GM12864 (cell line): Measurements from ENCODE around the gene SPRR4.

Source experiments
- DNase-seq: peaks from one replicate; pipeline ENCODE4 v3.0.0-alpha.2; 2011; ENCODE audit warnings: low read depth
- H3K4me3 ChIP-seq: 2 replicates; pipeline ENCODE4 v1.5.1; 2011; ENCODE audit warnings: mild to moderate bottlenecking, low read depth, low read length, control low read depth
- TF ChIP-seq, protein P1 (sequence below): IDR thresholded peaks from 2 replicates; pipeline ENCODE4 v1.5.1; 2011; ENCODE audit warnings: low read depth, mild to moderate bottlenecking, moderate library complexity, low read length, control low read depth, inconsistent platforms; ENCODE audit errors: missing control alignments

The SPRR4 gene

GRCh38 chr1:152941037-152941711 is 29.3 kb upstream of the SPRR4 start:
- no peak overlapping the region for H3K4me3 ChIP-seq
- no peak for DNase-seq
- TF ChIP-seq, protein P1, sequence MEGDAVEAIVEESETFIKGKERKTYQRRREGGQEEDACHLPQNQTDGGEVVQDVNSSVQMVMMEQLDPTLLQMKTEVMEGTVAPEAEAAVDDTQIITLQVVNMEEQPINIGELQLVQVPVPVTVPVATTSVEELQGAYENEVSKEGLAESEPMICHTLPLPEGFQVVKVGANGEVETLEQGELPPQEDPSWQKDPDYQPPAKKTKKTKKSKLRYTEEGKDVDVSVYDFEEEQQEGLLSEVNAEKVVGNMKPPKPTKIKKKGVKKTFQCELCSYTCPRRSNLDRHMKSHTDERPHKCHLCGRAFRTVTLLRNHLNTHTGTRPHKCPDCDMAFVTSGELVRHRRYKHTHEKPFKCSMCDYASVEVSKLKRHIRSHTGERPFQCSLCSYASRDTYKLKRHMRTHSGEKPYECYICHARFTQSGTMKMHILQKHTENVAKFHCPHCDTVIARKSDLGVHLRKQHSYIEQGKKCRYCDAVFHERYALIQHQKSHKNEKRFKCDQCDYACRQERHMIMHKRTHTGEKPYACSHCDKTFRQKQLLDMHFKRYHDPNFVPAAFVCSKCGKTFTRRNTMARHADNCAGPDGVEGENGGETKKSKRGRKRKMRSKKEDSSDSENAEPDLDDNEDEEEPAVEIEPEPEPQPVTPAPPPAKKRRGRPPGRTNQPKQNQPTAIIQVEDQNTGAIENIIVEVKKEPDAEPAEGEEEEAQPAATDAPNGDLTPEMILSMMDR: no peak

- TF ChIP-seq, protein P1: no peak
- H3K4me3 ChIP-seq: no peak overlapping the region
- DNase-seq: no peak
Measured at GRCh38 chr1:152942161-152942560, 28.3 kb upstream of the SPRR4 start.

DNA sequence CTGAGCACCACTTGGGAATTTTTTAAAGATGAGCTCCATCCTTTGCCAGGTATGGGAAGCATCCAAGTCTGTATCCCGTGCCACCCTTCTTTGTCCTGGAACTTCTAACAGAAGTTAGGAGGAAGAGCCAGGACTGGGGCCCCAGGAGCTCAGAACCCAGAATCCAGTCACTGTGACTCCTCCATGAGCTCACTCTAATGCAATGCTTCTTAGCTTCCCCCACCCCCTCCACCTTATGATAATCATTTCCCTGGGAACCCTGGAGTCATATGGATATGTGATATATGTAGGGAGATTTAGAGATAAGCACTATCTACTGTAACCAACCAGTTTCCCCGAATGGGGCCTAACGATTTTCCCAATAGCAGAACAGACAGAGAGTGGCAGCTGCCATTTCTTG is 24.2 kb upstream of the SPRR4 start:
- no peak overlapping the region for H3K4me3 ChIP-seq
- TF ChIP-seq, protein P1: no peak

DNA sequence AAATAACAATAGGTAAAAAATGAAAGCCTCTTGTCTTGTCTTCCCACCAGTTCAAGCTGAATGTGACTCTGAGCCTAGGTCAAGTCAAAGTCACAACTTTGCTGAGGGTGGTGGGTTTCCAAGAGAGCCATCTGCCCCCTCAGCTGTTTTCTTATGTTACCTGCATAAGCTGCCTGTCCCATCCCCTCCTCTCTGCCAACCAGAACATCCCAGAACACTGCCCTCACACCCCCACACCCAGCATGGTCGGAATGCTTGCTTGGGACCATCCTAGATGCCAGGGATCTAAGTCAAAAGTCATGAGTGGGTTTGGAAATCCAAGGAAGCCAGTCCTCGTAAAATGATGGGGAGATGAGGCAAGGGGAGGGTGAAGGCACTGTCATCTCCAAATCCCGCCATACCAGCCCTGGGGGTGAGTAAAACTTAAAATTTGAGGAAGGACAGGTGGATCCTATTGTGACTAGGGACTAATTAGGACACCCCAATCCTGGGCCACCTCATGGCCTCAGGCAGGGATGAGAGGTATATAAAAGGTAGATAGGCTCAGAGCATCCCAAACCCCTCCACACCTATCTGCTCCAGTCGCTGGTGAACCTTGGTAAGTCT is 23.7 kb upstream of the SPRR4 start, which contains the start of gene SPRR5:
SPRR5 (plus strand) TSS at position 556 of the 606 bp plus-strand sequence. CDS start 1,349 bp downstream, outside the sequence.
- H3K4me3 ChIP-seq: no peak within 1 kb of the TSS
- TF ChIP-seq, protein P1: no peak

More for the DNA sequence above, 24.2 kb upstream of the SPRR4 start:
- DNase-seq: no peak

GRCh38 chr1:152951711-152952110 is 18.7 kb upstream of the SPRR4 start:
- TF ChIP-seq, protein P1: no peak

More for the DNA sequence above, 23.7 kb upstream of the SPRR4 start, which contains the start of gene SPRR5:
- no peak for DNase-seq

DNA sequence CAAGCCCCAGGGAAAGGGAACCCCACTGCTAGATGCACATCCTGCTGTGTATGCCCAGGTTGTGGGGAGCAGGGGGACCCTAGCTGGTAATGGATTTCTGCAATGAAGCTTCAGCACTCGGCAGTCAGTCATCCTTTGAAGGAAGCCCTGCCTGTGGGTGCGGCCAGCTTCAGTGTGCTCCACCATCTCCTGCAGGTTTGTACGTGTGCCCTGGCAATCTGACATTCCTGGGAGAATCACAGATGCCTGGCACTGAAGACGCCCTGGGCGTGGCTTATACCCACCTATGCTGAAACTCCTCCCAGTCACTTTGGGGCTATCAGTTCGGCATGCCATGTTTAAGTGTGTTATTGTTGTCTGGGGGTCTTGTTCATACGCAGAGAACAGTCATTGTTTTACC is 16.7 kb upstream of the SPRR4 start:
- no peak for DNase-seq
- H3K4me3 ChIP-seq: no peak overlapping the region
- TF ChIP-seq, protein P1: no peak

More at GRCh38 chr1:152951711-152952110, 18.7 kb upstream of the SPRR4 start:
- no peak overlapping the region for H3K4me3 ChIP-seq
- no peak for DNase-seq

- no peak for DNase-seq
- TF ChIP-seq, protein P1: no peak
- no peak overlapping the region for H3K4me3 ChIP-seq
Measured at GRCh38 chr1:152954436-152954835, 16.0 kb upstream of the SPRR4 start.
